ENCODE results near the gene CACNG6. TPM values are rescaled to one million over a fixed set of nuclear protein-coding genes. Genes with fewer than 3 reads are reported as not detected.

The CACNG6 gene
- polyA plus RNA-seq, 3 donors: 0.73 to 1.00 (median 0.85) TPM

GRCh38 chr19:53961523-53962356, 29.7 kb upstream of the CACNG6 start:
- DNase-seq (ENCODE audit: extremely low read depth in 1 of 11, low read depth in 9 of 11, low spot score in 4 of 11): no peak

- DNase-seq (ENCODE audit: extremely low read depth in 1 of 11, low read depth in 9 of 11, low spot score in 4 of 11): no peak
Observed at GRCh38 chr19:53962887-53963431, 28.5 kb upstream of the CACNG6 start, which contains the start of gene CACNG8. TSS of gene CACNG8 (plus strand) at chr19:53962937.

GRCh38 chr19:53965091-53965490, 26.3 kb upstream of the CACNG6 start:
- no peak for DNase-seq (ENCODE audit: extremely low read depth in 1 of 11, low read depth in 9 of 11, low spot score in 4 of 11)

GRCh38 chr19:53966931-53967330, 24.5 kb upstream of the CACNG6 start:
- DNase-seq (ENCODE audit: extremely low read depth in 1 of 11, low read depth in 9 of 11, low spot score in 4 of 11): no peak

- DNase-seq (ENCODE audit: extremely low read depth in 1 of 11, low read depth in 9 of 11, low spot score in 4 of 11): no peak
Observed at GRCh38 chr19:53969366-53969765, 22.1 kb upstream of the CACNG6 start.

GRCh38 chr19:53971673-53972072, 19.8 kb upstream of the CACNG6 start:
- no peak for DNase-seq (ENCODE audit: extremely low read depth in 1 of 11, low read depth in 9 of 11, low spot score in 4 of 11)

- DNase-seq (ENCODE audit: extremely low read depth in 1 of 11, low read depth in 9 of 11, low spot score in 4 of 11): peak in 9 of 11 donors; percentile 54 to 86 (median 75)
Observed at GRCh38 chr19:53977429-53977990, 13.9 kb upstream of the CACNG6 start.

- DNase-seq (ENCODE audit: extremely low read depth in 1 of 11, low read depth in 9 of 11, low spot score in 4 of 11): peak in 4 of 11 donors; percentile 37 to 53 (median 48)
Observed at GRCh38 chr19:53977991-53978731, 13.3 kb upstream of the CACNG6 start.

- no peak for DNase-seq (ENCODE audit: extremely low read depth in 1 of 11, low read depth in 9 of 11, low spot score in 4 of 11)
Observed at GRCh38 chr19:53978975-53979801, 12.2 kb upstream of the CACNG6 start.

GRCh38 chr19:53980539-53981375, 10.7 kb upstream of the CACNG6 start:
- no peak for DNase-seq (ENCODE audit: extremely low read depth in 1 of 11, low read depth in 9 of 11, low spot score in 4 of 11)

- no peak for DNase-seq (ENCODE audit: extremely low read depth in 1 of 11, low read depth in 9 of 11, low spot score in 4 of 11)
Observed at GRCh38 chr19:53981376-53981951, 10.0 kb upstream of the CACNG6 start.

GRCh38 chr19:53982001-53982451, 9.4 kb upstream of the CACNG6 start:
- DNase-seq (ENCODE audit: extremely low read depth in 1 of 11, low read depth in 9 of 11, low spot score in 4 of 11): peak in 4 of 11 donors; percentile 25 to 39 (median 38)

GRCh38 chr19:53982611-53983010, 8.8 kb upstream of the CACNG6 start:
- peak in 1 of 11 donors; percentile 27 for DNase-seq (ENCODE audit: extremely low read depth in 1 of 11, low read depth in 9 of 11, low spot score in 4 of 11)

- DNase-seq (ENCODE audit: extremely low read depth in 1 of 11, low read depth in 9 of 11, low spot score in 4 of 11): no peak
Observed at GRCh38 chr19:53983457-53984289, 7.8 kb upstream of the CACNG6 start.

GRCh38 chr19:53985863-53986262, 5.6 kb upstream of the CACNG6 start:
- DNase-seq (ENCODE audit: extremely low read depth in 1 of 11, low read depth in 9 of 11, low spot score in 4 of 11): no peak

- DNase-seq (ENCODE audit: extremely low read depth in 1 of 11, low read depth in 9 of 11, low spot score in 4 of 11): no peak
Observed at GRCh38 chr19:53988981-53989380, 2.5 kb upstream of the CACNG6 start.
